Measurements from ENCODE around the gene SERINC5. TPM values are rescaled to one million over a fixed set of nuclear protein-coding genes. Genes with fewer than 3 reads are reported as not detected.

The SERINC5 gene
- total RNA-seq, 5 donors from 2014 or later (not counting 1 experiment from before 2014, with no cell fraction given): 109 to 170 (median 112) TPM

DNA sequence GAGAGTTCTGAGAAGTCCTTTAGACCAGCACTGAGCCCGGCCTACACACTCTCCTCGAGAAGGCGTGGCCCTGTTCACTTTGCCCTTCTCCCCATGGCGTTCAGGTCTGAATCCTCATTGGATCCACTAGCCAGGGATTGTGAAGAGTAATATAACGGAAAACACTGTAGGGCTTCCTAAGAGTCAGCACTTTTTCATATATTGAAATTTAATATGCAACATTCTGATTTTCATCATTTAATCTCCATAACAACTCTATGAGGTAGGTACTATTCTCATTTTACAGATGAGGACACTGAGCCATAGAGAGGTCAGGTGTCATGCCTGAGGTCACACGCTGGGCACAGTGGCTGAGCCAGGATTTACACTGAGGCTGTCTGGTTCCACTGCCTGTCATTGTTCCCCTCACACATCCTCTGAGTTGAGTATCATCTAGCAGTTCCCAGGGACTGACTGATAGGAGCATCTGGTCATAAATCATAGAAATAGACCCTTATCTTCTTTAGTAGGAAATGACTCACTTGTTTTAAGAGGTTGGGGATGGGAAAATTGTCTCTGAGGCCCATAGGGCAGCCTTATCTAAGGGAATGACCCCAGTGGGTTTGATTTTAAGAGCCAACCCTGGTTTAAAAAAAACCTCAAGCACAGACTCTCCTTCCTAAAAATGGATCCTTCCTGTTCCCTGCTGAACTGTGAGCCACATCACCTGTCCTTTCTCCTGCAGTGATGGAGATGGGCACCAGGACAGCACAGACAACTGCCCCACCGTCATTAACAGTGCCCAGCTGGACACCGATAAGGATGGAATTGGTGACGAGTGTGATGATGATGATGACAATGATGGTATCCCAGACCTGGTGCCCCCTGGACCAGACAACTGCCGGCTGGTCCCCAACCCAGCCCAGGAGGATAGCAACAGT, 179.5 kb downstream of the SERINC5 start:
- Histone ChIP-seq H3K27me3 (replicated peaks in 1 of 2; ENCODE audit: control insufficient read depth in 2 of 2, extremely low read depth in 1 of 2, insufficient read depth in 2 of 2, low read length in 1 of 2) (no peaks in the 10 kb centered on the region), H3K4me3 (ENCODE audit: control insufficient read depth in 1 of 2, extremely low read depth in 1 of 2, low read length in 1 of 2) (no peak overlapping the region), H3K4me1 (ENCODE audit: control insufficient read depth in 1 of 2, extremely low read depth in 1 of 2, insufficient read depth in 2 of 2, low read length in 2 of 2) (no peaks in the 10 kb centered on the region), H3K36me3 (ENCODE audit: control insufficient read depth in 2 of 2, extremely low read depth in 1 of 2, insufficient read depth in 1 of 2, low read length in 1 of 2) (peaks cover 6 to 20% of the 10 kb centered on the region in 2 donors), H3K27ac (ENCODE audit: low read length) (no peak overlapping the region), H3K9me3 (no peaks in the 10 kb centered on the region)
- POLR2A ChIA-PET: no interaction called here
- Mint-ChIP-seq H3K27me3 (no peaks in the 10 kb centered on the region), H3K27ac (no peak overlapping the region), H3K36me3 (peaks cover 43% of the 10 kb centered on the region), H3K9me3 (no peaks in the 10 kb centered on the region), H3K4me3 (no peak overlapping the region), H3K4me1 (no peaks in the 10 kb centered on the region)
- CTCF ChIA-PET: no interaction called here
- no peak for DNase-seq
- ATAC-seq (replicated peaks in 1 of 4): no peak
- WGBS (ENCODE audit: insufficient coverage): 90% methylated on average over 3 of the region's 10 CpGs

DNA sequence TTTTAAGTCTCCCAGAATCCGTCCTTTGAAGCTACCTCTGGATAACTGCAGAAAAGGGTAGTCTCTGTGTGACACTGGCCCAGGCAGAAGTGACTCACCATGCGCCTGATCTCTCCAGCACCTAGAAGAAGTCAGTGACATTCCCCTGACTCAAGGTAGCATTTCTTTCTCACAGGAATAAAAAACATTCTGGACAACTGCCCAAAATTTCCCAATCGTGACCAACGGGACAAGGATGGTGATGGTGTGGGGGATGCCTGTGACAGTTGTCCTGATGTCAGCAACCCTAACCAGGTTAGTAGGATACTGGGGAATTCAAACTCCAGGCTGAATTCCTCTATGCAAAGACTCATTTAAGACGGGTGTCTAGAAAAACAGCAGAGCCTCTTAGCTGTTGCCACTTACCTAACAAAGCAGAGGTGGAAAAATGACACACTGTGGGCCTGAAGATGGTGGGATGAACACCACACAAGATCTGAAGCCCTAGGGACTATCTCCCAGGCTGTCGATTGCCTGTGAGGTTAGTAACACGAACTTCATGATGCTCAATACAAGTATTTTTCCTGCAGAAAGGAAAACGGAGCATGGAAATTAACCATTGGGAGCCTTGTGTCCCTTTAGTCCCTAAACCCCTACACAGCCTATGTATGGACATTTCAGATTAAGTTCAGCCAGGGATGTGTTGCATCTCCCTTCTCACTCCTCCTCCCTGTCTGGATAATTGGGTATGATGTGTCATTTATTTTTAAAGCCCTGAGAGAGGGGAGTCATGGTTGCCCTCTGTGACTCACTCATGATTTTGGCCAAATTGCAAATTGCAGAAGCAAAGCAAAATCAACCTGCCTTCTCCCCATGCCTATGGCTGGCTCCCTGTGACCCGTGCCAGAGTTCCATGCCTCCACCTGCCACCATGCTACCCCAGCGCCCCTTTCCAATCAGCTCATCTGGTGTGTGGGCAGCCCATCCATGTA, 183.5 kb downstream of the SERINC5 start:
- DNase-seq: no peak
- H3K4me3 Mint-ChIP-seq: no peak overlapping the region
- peaks cover 37% of the 10 kb centered on the region for H3K36me3 Mint-ChIP-seq
- H3K4me1 ChIP-seq (ENCODE audit: control insufficient read depth in 1 of 2, extremely low read depth in 1 of 2, insufficient read depth in 2 of 2, low read length in 2 of 2): no peaks in the 10 kb centered on the region
- ATAC-seq (replicated peaks in 1 of 4): no peak
- ChIA-PET CTCF (interaction anchor here in 1 of 2 donors (2.1 kb wide), 1 partner anchor 11 kb away, joined by 9 read pairs; no protein-coding TSS in a partner anchor), POLR2A (no interaction called here)
- WGBS (ENCODE audit: insufficient coverage): 89% methylated on average over 7 of the region's 10 CpGs
- H3K27ac Mint-ChIP-seq: no peak overlapping the region
- H3K27ac ChIP-seq (ENCODE audit: low read length): no peak overlapping the region
- peaks cover 0 to 9% of the 10 kb centered on the region in 2 donors for H3K36me3 ChIP-seq (ENCODE audit: control insufficient read depth in 2 of 2, extremely low read depth in 1 of 2, insufficient read depth in 1 of 2, low read length in 1 of 2)
- no peaks in the 10 kb centered on the region for H3K4me1 Mint-ChIP-seq
- no peaks in the 10 kb centered on the region for H3K27me3 ChIP-seq (replicated peaks in 1 of 2; ENCODE audit: control insufficient read depth in 2 of 2, extremely low read depth in 1 of 2, insufficient read depth in 2 of 2, low read length in 1 of 2)
- no peaks in the 10 kb centered on the region for H3K9me3 ChIP-seq
- H3K27me3 Mint-ChIP-seq: no peaks in the 10 kb centered on the region
- no peak overlapping the region for H3K4me3 ChIP-seq (ENCODE audit: control insufficient read depth in 1 of 2, extremely low read depth in 1 of 2, low read length in 1 of 2)
- H3K9me3 Mint-ChIP-seq: no peaks in the 10 kb centered on the region

DNA sequence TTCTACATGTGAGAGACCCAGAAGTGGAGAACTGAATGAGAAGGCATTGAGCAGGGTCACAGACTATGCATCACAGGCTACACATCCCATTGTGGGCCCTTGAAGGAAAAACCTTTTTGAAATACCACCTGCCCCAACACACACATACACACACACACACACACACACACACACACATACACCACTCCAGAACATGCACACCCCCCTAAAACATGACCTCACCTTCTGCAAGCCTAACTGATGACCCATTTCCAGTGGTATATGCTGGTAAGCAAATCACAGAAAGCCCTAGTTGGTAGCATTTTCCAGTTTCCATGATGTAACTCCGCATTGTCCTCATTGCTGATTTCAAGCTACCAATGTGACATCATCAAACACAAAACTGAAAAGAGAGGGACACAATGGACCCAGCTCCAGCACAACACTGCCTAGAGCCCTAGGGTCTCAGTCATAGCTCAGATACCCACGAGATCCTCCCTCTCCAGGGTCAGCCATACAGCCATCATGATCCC, 184.3 kb downstream of the SERINC5 start:
- no peaks in the 10 kb centered on the region for H3K4me1 ChIP-seq (ENCODE audit: control insufficient read depth in 1 of 2, extremely low read depth in 1 of 2, insufficient read depth in 2 of 2, low read length in 2 of 2)
- no peak overlapping the region for H3K27ac ChIP-seq (ENCODE audit: low read length)
- H3K4me3 Mint-ChIP-seq: no peak overlapping the region
- ChIA-PET POLR2A (no interaction called here), CTCF (no interaction called here)
- H3K36me3 ChIP-seq (ENCODE audit: control insufficient read depth in 2 of 2, extremely low read depth in 1 of 2, insufficient read depth in 1 of 2, low read length in 1 of 2): peaks cover 0 to 9% of the 10 kb centered on the region in 2 donors
- no peaks in the 10 kb centered on the region for H3K4me1 Mint-ChIP-seq
- 90% methylated on average over 2 of the region's 2 CpGs for WGBS (ENCODE audit: insufficient coverage)
- no peaks in the 10 kb centered on the region for H3K27me3 Mint-ChIP-seq
- no peak overlapping the region for H3K4me3 ChIP-seq (ENCODE audit: control insufficient read depth in 1 of 2, extremely low read depth in 1 of 2, low read length in 1 of 2)
- no peak for ATAC-seq (replicated peaks in 1 of 4)
- no peaks in the 10 kb centered on the region for H3K9me3 Mint-ChIP-seq
- DNase-seq: no peak
- H3K9me3 ChIP-seq: no peaks in the 10 kb centered on the region
- H3K27me3 ChIP-seq (replicated peaks in 1 of 2; ENCODE audit: control insufficient read depth in 2 of 2, extremely low read depth in 1 of 2, insufficient read depth in 2 of 2, low read length in 1 of 2): no peaks in the 10 kb centered on the region
- H3K36me3 Mint-ChIP-seq: peaks cover 37% of the 10 kb centered on the region
- H3K27ac Mint-ChIP-seq: no peak overlapping the region

DNA sequence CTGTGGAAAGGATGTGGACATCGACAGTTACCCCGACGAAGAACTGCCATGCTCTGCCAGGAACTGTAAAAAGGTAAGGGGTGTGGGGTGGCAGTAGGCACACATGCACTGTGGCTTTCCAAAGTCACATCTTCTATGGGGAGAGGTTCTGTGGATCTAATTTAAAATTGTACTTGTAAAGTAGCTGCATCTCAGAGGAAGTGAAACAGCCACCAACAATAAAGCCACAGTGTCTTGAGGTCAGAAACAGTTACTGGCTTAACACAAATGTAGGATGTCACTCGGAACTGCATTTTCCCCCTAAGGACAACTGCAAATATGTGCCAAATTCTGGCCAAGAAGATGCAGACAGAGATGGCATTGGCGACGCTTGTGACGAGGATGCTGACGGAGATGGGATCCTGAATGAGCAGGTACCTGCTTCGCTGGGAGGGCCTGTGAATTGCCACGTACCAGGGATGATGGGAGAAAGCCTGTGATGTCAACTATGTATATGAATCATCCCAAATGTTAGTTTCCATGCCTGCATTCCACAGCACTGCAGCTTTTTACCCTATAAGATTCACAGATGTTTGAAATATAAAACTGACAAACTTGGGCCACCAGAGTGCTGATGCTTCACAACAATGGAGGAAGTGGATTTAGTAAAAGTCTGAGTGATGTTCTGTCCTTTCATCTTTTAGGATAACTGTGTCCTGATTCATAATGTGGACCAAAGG, 185.4 kb downstream of the SERINC5 start:
- POLR2A ChIA-PET: no interaction called here
- 60% methylated on average over 1 of the region's 10 CpGs for WGBS (ENCODE audit: insufficient coverage)
- DNase-seq: no peak

DNA sequence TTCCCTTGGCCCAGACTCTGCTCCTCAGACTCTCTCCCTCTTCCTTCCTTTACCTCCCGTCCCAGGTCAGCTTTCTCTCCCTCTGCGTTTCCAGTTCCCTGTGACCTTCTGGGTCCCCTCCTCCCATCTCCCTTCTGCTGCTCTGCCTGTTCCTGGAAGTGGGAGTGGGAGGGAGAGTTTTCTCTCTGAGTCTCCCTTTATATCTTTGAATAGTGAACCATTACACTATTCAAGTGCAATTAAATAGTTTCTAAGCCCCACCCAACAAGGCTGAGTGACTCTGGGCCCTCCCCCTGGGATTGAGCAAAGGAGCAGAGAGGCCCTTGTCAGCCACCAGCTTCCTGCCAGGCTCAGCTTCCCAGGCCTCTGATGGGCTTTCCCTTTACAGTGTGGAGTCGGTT, 185.9 kb downstream of the SERINC5 start:
- 67% methylated on average over 1 of the region's 3 CpGs for WGBS (ENCODE audit: insufficient coverage)
- no peak overlapping the region for H3K4me3 ChIP-seq (ENCODE audit: control insufficient read depth in 1 of 2, extremely low read depth in 1 of 2, low read length in 1 of 2)
- no peaks in the 10 kb centered on the region for H3K27me3 ChIP-seq (replicated peaks in 1 of 2; ENCODE audit: control insufficient read depth in 2 of 2, extremely low read depth in 1 of 2, insufficient read depth in 2 of 2, low read length in 1 of 2)
- H3K27ac ChIP-seq (ENCODE audit: low read length): no peak overlapping the region
- Mint-ChIP-seq H3K4me1 (no peaks in the 10 kb centered on the region), H3K27ac (no peak overlapping the region), H3K27me3 (no peaks in the 10 kb centered on the region), H3K4me3 (no peak overlapping the region), H3K9me3 (no peaks in the 10 kb centered on the region), H3K36me3 (peaks cover 45% of the 10 kb centered on the region)
- H3K36me3 ChIP-seq (ENCODE audit: control insufficient read depth in 2 of 2, extremely low read depth in 1 of 2, insufficient read depth in 1 of 2, low read length in 1 of 2): peaks cover 0 to 9% of the 10 kb centered on the region in 2 donors
- ChIA-PET CTCF (no interaction called here), POLR2A (no interaction called here)
- no peaks in the 10 kb centered on the region for H3K9me3 ChIP-seq
- no peaks in the 10 kb centered on the region for H3K4me1 ChIP-seq (ENCODE audit: control insufficient read depth in 1 of 2, extremely low read depth in 1 of 2, insufficient read depth in 2 of 2, low read length in 2 of 2)
- ATAC-seq (replicated peaks in 1 of 4) (no peak), DNase-seq (no peak)

More for the DNA sequence above, 185.4 kb downstream of the SERINC5 start:
- no peaks in the 10 kb centered on the region for H3K4me1 ChIP-seq (ENCODE audit: control insufficient read depth in 1 of 2, extremely low read depth in 1 of 2, insufficient read depth in 2 of 2, low read length in 2 of 2)
- Mint-ChIP-seq H3K27ac (no peak overlapping the region), H3K4me1 (no peaks in the 10 kb centered on the region), H3K27me3 (no peaks in the 10 kb centered on the region), H3K9me3 (no peaks in the 10 kb centered on the region), H3K36me3 (peaks cover 42% of the 10 kb centered on the region), H3K4me3 (no peak overlapping the region)
- CTCF ChIA-PET: no interaction called here
- no peak overlapping the region for H3K27ac ChIP-seq (ENCODE audit: low read length)
- ATAC-seq (replicated peaks in 1 of 4): no peak
- no peaks in the 10 kb centered on the region for H3K9me3 ChIP-seq
- no peak overlapping the region for H3K4me3 ChIP-seq (ENCODE audit: control insufficient read depth in 1 of 2, extremely low read depth in 1 of 2, low read length in 1 of 2)
- peaks cover 0 to 9% of the 10 kb centered on the region in 2 donors for H3K36me3 ChIP-seq (ENCODE audit: control insufficient read depth in 2 of 2, extremely low read depth in 1 of 2, insufficient read depth in 1 of 2, low read length in 1 of 2)
- H3K27me3 ChIP-seq (replicated peaks in 1 of 2; ENCODE audit: control insufficient read depth in 2 of 2, extremely low read depth in 1 of 2, insufficient read depth in 2 of 2, low read length in 1 of 2): no peaks in the 10 kb centered on the region

All from T-cell (primary cell).